Activated CD4-positive, CD25-positive, alpha-beta regulatory T cell (primary cell): ENCODE measurements around the gene USP32.
"Not testable (repeated sequence)": the region's sequence is repeated elsewhere in the genome, so short reads cannot be mapped to it uniquely, and the experiment has no call there.

Experiments
- DNase-seq, 4 experiments: peaks; one replicate each; lab custom pipeline; 2025; lab: John Stamatoyannopoulos, UW

USP32 gene

GRCh38 chr17:60371818-60372510, 20.0 kb downstream of the USP32 start:
- no peak for DNase-seq

DNA sequence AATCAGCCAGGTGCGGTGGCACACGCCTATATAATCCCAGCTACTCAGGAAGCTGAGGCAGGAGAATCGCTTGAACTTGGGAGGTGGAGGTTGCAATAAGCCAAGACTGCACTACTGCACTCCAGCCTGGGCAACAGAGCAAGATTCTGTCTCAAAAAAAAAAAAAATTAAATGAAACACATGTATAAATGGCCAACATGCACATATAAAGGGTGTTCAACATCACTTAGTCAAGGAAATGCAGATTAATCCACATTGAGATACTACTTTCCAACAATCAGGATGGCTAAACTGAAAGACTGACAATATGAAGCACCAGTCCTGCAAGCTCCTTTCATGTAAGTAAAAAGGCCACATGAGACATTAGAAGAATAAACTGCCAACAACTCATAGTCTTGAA, 20.5 kb downstream of the USP32 start:
- DNase-seq, result no peak

- DNase-seq, result no peak
These were observed 22.2 kb downstream of the USP32 start for GRCh38 chr17:60369727-60370126.

GRCh38 chr17:60363700-60364405, 28.1 kb downstream of the USP32 start:
- no peak for DNase-seq

GRCh38 chr17:60362329-60362728, 29.6 kb downstream of the USP32 start:
- no peak for DNase-seq

GRCh38 chr17:60361889-60362288, 30.0 kb downstream of the USP32 start:
- no peak for DNase-seq

DNA sequence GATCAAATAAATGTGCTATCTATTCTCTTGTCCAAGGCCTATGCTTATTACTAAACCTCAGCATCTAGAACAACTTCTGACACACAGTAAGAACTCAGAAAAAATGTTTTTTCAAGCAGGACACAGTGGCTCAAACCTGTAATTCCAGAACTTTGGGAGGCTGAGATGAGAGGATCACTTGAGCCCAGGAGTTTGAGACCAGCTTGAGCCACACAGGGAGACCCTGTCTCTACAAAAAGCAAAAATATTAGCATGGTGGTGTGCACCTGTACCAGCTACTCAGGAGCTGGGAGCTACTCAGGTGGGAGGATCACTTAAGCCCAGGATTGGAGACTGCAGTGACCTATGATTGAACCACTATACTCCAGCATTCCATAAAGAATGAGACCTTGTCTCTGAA, 32.5 kb downstream of the USP32 start:
- no peak for DNase-seq

DNA sequence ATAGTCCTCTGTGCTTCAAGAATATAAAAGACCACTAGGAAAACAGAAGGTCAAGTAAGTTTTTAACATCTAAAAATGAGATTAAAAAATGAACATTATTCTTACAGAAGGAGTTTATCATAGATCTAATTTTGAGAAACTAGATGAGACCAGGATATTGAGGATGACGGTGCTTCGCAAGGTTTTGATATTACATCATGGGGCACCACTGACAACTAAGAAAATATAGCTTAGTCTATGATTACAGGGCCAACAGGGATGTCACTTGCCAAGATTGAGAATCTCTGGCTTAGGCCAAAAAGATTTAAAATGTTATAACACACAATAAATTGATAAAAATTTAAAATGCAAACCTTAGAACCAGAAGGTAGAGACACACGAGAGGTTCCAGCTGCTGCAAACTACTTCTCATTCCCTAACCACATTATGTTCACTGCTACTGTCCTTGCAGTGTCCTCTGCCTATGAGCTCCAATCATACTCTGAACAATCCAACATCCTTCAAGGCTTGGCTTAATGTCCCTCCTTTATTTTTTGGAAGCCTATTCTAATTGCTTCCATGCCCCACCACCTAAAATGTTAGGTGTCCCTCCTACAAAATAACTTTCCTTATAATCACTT, 33.2 kb downstream of the USP32 start:
- no peak for DNase-seq

GRCh38 chr17:60356940-60357339, 35.0 kb downstream of the USP32 start:
- no peak for DNase-seq

- no peak for DNase-seq
These were observed 36.0 kb downstream of the USP32 start for GRCh38 chr17:60355663-60356594.

DNA sequence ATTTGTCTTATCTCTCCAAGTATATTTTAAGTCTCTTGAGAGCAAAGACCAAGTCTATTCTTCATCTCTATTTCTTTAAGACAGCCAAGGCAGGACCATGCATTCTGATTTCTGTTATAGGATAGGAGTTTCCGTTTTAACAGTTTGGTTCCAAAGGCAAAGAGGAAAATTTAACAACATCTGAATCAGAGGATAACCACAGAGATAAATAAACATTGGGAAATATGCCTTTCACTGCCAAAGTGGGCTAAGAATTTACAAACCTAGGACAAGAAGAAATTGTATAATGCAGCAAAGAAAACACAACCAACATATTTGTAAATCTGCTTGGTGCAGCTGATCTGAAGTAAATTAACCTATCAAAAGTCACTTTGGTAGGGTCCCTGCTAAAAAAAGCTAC, 37.7 kb downstream of the USP32 start:
- DNase-seq, result no peak

- DNase-seq, result no peak
These were observed 38.2 kb downstream of the USP32 start for GRCh38 chr17:60353773-60354172.

DNA sequence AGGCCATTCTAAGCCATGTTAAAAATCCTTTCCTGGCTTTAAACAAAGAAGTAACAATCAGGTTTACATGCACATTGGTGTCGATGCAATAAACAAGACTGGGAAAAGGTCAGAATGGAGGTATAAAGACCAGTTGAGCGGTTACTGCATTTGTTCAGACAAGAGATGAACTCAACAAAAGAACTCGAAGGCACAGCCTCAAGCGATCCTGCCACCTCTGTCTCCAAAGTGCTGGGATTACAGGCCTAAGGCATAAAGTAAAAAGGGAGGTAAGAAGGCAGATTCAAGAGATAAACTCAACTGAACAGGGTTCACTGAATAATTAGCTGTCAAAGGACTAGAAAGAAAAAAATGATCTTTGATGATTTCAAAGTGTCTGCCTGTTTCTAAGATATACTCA, 39.4 kb downstream of the USP32 start:
- no peak for DNase-seq

DNA sequence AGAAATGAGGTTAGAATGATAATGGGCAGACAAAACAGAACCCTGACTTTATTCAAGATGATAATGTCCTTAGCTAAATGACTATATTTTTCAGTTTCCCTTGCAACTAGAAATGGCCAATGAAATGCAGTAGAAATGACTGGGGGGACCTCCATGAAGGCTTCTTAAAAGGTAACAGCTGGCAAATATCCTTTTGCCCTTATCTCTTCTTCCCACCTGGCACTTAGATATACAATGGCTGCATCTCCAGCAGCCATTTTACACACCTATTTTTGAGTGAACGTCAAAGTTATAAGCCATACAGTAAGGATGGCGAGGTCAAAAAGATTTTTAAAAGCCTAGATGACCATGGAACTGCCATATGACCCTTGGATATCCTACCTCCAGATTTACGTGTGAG, 39.9 kb downstream of the USP32 start:
- DNase-seq, result no peak

DNA sequence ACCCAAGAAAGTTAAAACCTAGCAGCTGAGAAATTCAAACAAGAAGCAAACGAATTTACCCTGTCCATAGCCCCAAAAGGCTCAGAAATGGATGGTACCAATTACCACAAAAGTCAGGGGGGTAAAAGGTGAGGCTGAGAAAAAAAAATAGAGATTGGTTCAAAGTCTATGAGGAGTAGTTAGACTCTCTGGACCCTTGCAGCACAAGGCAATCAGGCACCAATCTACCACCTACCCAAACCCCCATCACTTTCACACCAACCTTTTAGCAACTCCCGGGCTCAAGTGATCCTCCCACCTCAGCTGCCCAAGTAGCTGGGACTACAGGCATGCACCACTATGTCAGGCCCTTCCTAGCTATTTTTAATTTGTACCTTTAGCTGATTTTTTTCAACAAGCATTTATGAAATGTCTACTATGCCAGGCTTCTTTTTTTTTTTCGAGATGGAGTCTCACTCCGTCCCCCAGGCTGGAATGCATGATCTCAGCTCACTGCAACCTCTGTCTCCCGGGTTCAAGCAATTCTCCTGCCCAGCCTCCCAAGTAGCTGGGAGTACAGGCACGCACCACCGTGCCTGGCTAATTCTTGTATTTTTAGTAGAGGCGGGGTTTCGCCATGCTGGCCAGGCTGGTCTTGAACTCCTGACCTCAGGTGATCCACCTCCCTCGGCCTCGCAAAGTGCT, 40.8 kb downstream of the USP32 start:
- no peak for DNase-seq

DNA sequence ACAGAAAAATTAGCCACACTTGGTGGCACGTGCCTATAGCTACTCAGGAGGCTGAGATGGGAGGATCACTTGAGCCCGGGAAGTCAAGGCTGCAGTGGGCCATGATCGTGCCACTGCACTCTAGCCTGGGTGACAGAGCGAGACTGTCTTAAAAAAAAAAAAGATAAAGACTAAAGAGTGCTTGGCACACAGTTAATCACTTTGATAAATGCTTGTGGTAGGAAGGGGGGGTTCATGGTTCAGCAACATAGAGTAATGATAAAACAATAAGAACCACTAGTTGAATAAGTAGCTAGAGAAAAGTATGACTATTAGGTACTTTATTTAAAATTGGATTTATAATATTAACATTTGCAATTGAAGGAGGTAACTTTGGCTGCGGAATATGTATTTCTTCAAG, 43.3 kb downstream of the USP32 start:
- no peak for DNase-seq

DNA sequence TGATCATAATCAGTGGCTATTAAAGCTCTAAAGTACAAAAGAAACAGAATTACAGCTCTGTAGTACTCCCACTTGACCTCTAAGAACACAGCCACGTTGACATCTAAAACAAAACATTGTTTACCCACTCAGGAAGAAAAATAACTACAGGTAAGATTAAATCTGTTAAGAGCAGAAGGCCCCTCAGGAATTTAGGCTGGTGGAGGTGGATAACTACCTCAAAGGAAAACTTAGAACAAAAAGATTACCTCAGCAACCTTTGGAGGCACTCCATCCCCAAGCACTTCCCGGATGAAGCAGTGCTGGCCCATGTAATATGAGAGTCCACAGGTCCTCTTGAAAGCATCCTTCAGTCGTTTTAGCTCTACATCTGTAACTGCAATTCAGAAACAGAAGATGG, 46.7 kb downstream of the USP32 start:
- no peak for DNase-seq

DNA sequence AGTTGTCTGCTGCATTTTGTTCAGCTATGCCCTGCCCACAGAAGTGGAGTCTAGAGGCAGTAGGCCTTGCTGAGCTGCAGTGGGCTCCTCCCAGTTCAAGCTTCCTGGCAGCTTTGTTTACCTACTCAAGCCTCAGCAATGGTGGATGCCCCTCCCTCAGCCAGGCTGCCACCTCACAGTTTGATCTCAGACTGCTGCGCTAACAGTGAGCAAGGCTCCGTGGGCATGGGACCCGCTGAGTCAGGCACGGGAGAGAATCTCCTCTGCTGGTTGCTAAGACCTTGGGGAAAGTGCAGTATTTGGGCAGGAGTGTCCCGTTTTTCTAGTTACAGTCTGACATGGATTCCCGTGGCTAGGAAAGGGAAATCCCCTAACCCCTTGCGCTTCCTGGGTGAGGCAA, 49.4 kb downstream of the USP32 start:
- DNase-seq, result peak in 1 of 4 experiments; percentile 4

DNA sequence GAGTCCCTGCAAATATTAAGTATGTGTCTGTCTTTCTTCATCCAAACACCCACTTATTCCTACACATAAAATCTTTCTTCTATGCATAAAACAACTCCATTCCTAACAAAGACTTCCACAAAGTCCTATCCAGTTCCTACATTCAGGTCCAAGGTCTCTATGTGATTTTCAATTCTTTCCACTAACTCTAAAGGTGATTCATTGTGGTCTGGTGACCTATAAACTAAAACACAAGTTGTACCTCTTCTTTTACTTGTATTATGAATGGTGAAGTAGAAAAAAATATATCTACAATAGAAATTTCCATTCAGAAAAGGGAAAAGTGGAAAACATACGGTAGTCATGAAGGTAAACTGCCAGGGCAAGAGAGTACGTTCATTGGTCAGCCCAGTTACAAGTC, 56.6 kb downstream of the USP32 start:
- no peak for DNase-seq

DNA sequence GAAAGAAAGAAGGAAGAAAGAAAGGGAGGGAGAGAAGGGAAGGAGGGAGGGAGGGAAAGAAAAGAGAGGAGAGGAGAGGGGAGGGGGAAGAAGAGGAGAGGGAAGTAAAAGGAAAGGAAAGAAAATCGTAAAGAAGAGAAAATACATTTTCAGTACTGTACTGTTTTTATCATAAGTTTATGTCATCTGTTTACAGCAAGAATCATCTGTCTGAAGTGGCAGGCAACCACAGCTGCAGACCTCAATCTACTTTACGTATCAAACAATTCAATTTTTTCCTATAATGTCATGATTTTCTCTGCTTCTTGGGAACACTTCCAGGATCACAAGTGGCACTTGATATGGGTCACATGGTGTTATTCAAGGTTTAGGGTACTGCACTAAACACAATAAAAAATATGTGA, 58.3 kb downstream of the USP32 start:
- no peak for DNase-seq

DNA sequence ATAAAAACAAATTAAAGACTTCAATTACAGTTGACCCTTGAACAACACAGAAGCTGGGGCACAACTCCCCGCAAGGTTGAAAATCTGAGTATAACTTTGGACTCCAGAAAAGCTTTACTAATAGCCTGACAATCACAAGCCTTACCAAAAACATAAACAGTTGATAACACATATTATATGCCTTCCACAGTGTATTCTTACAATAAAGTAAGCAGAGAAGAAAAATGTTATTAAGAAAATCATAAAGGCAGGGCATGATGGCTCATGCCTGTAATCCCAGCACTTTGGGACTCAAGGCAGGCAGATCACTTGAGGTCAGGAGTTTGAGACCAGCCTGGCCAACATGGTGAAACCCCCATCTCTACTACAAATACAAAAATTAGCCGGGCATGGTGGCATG, 58.9 kb downstream of the USP32 start:
- not testable (repeated sequence) for DNase-seq

- DNase-seq, result no peak
These were observed 59.4 kb downstream of the USP32 start for GRCh38 chr17:60332574-60332973.
